ENCODE results near the gene ARPC2. TPM values are rescaled to one million over a fixed set of nuclear protein-coding genes. Genes with fewer than 3 reads are reported as not detected.
A peak's percentile ranks its signal among the peaks of the same experiment; 100 is the strongest.

ARPC2 gene
- total RNA-seq, 1 donor from 2014 or later: 458 TPM

DNA sequence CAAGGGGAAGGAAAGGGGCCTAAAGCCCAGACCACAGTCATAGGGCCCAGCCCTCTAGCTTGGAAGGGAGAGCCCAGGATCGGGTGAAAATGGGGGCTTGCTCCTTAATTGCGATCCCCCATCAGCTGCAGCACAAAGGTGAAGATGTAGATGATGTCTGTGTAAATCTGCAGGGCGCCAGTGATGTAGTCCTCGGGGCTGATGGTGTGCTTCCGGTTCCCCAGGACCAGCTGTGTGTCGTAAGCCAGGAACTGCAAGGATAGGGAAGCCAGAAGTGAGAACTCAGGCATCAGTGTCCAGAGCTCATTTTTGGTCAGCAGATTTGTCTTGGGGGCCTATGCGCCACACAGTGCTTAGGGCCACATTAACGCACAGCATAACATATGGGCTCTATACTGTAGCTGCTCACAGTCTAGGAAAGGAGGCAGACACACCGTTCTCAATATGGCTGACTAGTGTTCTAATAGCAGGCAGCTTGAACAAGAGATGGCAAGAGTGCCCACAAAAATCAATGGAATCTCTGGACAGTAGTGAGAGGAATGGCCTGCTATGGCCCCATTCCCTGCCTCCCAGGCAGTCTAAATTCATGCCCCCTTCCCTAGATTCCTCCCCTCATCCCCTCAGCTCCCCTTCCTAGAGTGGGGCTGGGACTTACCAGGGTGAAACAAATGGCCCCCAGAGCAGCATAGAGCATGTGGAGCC lies 58.5 kb downstream of the ARPC2 start:
- no peak for DNase-seq (ENCODE audit: low read depth)
- TF ChIP-seq, protein P1, sequence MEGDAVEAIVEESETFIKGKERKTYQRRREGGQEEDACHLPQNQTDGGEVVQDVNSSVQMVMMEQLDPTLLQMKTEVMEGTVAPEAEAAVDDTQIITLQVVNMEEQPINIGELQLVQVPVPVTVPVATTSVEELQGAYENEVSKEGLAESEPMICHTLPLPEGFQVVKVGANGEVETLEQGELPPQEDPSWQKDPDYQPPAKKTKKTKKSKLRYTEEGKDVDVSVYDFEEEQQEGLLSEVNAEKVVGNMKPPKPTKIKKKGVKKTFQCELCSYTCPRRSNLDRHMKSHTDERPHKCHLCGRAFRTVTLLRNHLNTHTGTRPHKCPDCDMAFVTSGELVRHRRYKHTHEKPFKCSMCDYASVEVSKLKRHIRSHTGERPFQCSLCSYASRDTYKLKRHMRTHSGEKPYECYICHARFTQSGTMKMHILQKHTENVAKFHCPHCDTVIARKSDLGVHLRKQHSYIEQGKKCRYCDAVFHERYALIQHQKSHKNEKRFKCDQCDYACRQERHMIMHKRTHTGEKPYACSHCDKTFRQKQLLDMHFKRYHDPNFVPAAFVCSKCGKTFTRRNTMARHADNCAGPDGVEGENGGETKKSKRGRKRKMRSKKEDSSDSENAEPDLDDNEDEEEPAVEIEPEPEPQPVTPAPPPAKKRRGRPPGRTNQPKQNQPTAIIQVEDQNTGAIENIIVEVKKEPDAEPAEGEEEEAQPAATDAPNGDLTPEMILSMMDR (conservative IDR thresholded peaks at IDR 0.05; ENCODE audit: low read depth, low read length): no peak
- no peak overlapping the region for H3K4me3 ChIP-seq (ENCODE audit: low read depth, low read length)

DNA sequence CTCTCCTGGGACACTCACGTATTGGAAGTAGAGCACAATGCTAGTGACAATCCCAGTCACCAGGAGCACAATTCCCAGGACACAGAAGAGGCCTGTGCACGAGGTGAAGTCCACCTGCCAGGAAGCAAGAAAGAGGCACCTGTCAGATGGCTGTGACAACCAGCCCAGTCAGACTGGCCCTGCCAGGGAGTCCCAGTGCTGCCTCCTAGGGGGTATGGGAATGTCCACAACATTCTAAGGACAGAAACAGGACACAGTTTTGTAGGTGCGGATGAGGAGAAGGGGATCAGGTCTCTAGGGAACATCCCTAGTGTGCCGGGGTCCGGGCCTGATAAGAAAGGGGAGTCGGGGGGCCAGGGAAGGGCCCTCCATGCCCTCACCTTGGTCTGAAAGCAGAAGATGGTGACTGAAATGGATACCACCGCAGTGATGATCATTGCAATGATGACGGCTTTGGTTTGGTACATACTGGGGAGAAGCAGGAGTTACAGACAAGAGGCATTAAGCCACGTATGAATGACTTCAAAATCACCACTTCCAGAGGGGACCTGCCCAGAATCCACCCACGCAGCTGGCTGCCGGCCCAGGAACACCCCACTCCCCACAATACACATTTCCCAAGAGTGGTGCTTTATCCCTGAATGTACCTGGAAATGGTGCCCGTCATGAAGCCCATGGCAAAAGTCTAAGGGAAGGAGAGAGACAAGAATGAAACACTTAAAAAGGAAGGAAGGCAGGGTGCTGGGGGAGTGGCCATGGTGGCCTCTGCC lies 60.2 kb downstream of the ARPC2 start:
- TF ChIP-seq, protein P1 (conservative IDR thresholded peaks at IDR 0.05; ENCODE audit: low read depth, low read length): peak; percentile 38
- no peak for DNase-seq (ENCODE audit: low read depth)

DNA sequence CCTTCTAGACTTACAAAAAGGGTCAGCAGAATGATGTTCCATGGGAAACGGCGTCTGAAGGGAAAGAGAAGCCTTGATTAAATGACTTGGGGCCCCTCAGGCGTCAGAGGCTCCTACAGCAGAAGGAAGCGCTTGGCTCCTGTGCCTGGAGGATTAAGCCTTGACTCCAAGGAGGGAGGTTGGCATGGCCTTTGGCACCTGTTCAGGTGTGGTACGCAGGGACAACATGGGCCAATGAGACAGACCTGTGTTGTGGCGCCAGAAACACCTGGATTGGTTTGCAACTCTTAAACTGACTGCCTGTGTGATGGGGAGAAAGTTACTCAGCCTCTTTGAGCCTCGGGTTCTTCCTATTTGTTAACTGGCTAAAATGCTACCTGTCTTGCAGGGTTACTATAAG lies 60.9 kb downstream of the ARPC2 start:
- no peak overlapping the region for H3K4me3 ChIP-seq (ENCODE audit: low read depth, low read length)
- TF ChIP-seq, protein P1 (conservative IDR thresholded peaks at IDR 0.05; ENCODE audit: low read depth, low read length): no peak
- no peak for DNase-seq (ENCODE audit: low read depth)

More for the DNA sequence above, 60.2 kb downstream of the ARPC2 start:
- no peak overlapping the region for H3K4me3 ChIP-seq (ENCODE audit: low read depth, low read length)

DNA sequence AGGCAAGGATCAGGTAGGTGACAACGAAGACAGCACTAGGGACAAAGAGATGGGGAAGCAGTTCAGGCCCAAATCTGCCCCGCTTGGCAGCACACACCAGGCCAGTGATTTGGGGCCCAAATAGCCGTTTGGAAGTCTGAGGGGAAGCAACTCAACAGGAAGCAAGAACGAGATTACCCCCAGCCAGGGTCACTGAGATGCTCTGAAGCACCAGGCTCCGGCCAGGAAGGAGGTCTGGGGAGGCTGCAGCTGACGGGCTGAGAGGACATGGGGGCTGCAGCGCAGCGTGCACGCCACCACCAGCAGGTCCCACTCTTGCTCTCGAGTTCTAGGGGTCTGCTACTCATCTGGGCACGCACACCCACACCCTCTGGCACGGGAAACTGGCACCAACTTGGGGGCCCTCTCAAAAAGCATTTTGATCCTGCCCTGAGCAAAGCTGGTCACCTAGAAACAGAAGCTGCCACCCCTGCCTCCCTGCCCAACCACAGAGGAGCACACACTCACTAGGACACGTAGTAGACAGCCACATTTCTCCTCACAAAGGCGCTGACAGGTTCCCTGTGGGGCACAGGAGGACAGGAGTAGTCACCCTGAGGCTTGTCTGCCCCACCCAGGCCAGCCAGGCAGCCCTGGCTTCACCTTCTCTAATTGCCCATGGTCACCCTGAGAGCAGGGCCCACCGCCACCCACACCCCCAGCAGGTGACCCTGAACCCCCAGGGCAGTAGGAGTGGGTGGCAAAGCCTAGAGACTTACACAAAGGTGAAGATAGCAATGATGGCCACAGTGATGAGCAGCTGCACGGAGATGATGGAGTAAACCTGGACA lies 61.8 kb downstream of the ARPC2 start:
- H3K4me3 ChIP-seq (ENCODE audit: low read depth, low read length): no peak overlapping the region
- TF ChIP-seq, protein P1 (conservative IDR thresholded peaks at IDR 0.05; ENCODE audit: low read depth, low read length): no peak
- DNase-seq (ENCODE audit: low read depth): no peak

DNA sequence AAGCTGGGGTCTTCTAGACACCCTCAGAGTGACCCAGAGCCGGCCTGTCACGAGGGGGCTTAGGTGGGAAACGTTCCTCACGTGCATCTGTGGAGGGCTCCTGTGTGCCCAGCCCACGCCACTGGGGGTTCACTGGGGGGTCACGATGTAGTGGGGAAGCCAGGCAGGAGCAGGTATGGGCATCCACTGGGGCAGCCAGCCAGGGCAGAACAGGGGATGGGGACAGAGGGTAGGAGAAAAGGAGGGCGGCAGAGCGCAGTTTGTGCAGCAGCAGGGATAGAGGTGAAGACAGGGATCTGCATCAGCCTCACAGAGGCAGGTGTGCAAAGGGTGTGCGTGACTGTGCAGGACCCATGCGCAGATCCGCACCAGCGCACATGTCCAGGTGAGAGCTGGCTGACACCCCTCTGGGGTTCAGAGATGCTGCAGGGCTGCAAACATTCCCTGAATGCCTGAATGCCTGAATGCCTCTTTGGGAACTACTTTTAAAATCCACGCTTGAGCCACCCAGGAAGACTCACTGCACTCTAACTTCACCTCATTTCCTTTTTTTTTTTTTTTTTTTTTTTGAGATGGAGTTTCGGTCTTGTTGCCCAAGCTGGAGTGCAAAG lies 63.4 kb downstream of the ARPC2 start:
- DNase-seq (ENCODE audit: low read depth): no peak
- H3K4me3 ChIP-seq (ENCODE audit: low read depth, low read length): no peak overlapping the region
- TF ChIP-seq, protein P1 (conservative IDR thresholded peaks at IDR 0.05; ENCODE audit: low read depth, low read length): no peak

DNA sequence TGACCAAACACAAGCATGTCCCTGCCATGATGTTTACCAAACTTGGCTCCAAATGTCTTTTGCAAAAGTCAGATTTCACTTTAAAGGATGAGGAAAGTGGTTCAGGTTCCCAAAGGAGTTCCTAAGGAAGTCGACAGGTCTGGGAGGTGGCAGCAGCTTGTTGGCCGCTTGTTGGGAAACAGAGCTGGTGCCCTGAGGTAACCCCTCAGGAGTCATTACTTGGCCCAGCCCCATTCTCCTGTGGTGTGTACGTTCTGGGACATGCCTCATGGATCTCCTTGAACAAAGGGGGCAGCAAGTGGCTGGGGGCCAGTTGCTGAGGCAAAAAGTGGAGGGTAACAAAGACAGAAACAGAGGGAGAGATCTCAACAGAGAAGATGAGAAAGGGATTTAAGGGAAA lies 64.5 kb downstream of the ARPC2 start:
- DNase-seq (ENCODE audit: low read depth): no peak
- no peak overlapping the region for H3K4me3 ChIP-seq (ENCODE audit: low read depth, low read length)
- TF ChIP-seq, protein P1 (conservative IDR thresholded peaks at IDR 0.05; ENCODE audit: low read depth, low read length): no peak

All from epithelial cell of proximal tubule (primary cell).